Colonic mucosa (tissue), 4 donors: ENCODE data around the gene KLHDC8A. TPM values are rescaled to one million over a fixed set of nuclear protein-coding genes. Genes with fewer than 3 reads are reported as not detected.
"Not testable (repeated sequence)": the region's sequence is repeated elsewhere in the genome, so short reads cannot be mapped to it uniquely, and the experiment has no call there.

Source experiments
- DNase-seq: peaks from one replicate; pipeline ENCODE4 v3.0.0-alpha.2; 2020
- H3K27ac ChIP-seq: fragments of 200-600 bp; one replicate; pipeline ENCODE4 v1.8.0; 2021
- H3K27me3 ChIP-seq: fragments of 200-600 bp; one replicate; pipeline ENCODE4 v1.8.0; 2021
- H3K36me3 ChIP-seq: fragments of 200-600 bp; one replicate; pipeline ENCODE4 v1.8.0; 2021
- H3K4me1 ChIP-seq: fragments of 200-600 bp; one replicate; pipeline ENCODE4 v1.8.0; 2021; ENCODE audit warnings: mild to moderate bottlenecking
- H3K4me3 ChIP-seq: fragments of 200-600 bp; one replicate; pipeline ENCODE4 v1.8.0; 2021
- H3K9ac ChIP-seq, 2 donors: one replicate each; pipeline ENCODE4 v1.7.0; 2013; ENCODE audit warnings: control low read depth in 2 of 2, low read depth in 2 of 2, low read length in 2 of 2
- H3K9me3 ChIP-seq: fragments of 200-600 bp; one replicate; pipeline ENCODE4 v1.8.0; 2021
- CTCF ChIP-seq: fragments of 200-600 bp; IDR thresholded peaks from one replicate; pipeline ENCODE4 v1.8.0; 2022; ENCODE audit warnings: antibody characterized with exemption, mild to moderate bottlenecking
- intact Hi-C: fragments of 100-400 bp; cut with DNase I; formaldehyde crosslinking; loops from one replicate; pipeline ENCODE4 v1.14.1; 2022
- total RNA-seq, 2 donors: library from RNA; stranded (reverse); fragmentation: NEBNext Ultra II Directional in 1 of 2; extraction: Animal tissue kit (Norgen Biotek cat#: 25700) in 1 of 2; gene quantifications; one replicate each; pipeline ENCODE4 v1.2.1, GENCODE V29; 2021
- donor health status: healthy.
- donor health status: DM: no; HTN: no; CAD: no.
- donor health status: DM: no; HTN: no; CAD: no.

The KLHDC8A gene
- total RNA-seq, 2 donors from 2014 or later, result 0.44 to 0.58 TPM

GRCh38 chr1:205369701-205370123 is 13.0 kb upstream of the KLHDC8A start:
- no peak for DNase-seq
- no peaks in the 10 kb centered on the region for H3K36me3 ChIP-seq
- H3K27ac ChIP-seq, result no peak overlapping the region

GRCh38 chr1:205368478-205368877 is 11.8 kb upstream of the KLHDC8A start:
- H3K27ac ChIP-seq, result no peak overlapping the region
- no peaks in the 10 kb centered on the region for H3K36me3 ChIP-seq
- intact Hi-C loops, result loop anchor here (2.0 kb wide), 1 partner anchor 14 kb away; no protein-coding TSS in a partner anchor
- DNase-seq, result no peak
- H3K9me3 ChIP-seq, result no peaks in the 10 kb centered on the region
- H3K4me1 ChIP-seq, result no peaks in the 10 kb centered on the region
- no peak overlapping the region for H3K4me3 ChIP-seq
- no peaks in the 10 kb centered on the region for H3K27me3 ChIP-seq
- H3K9ac ChIP-seq, result no peak overlapping the region
- no peak for TF ChIP-seq CTCF

More at GRCh38 chr1:205369701-205370123, 13.0 kb upstream of the KLHDC8A start:
- no peaks in the 10 kb centered on the region for H3K27me3 ChIP-seq
- H3K9me3 ChIP-seq, result no peaks in the 10 kb centered on the region
- H3K4me3 ChIP-seq, result no peak overlapping the region
- intact Hi-C loops, result loop anchor here (2.0 kb wide), 1 partner anchor 13 kb away; no protein-coding TSS in a partner anchor
- no peak for TF ChIP-seq CTCF
- H3K4me1 ChIP-seq, result no peaks in the 10 kb centered on the region
- no peak overlapping the region for H3K9ac ChIP-seq

- no peak for TF ChIP-seq CTCF
- Histone ChIP-seq H3K4me3 (no peak overlapping the region), H3K36me3 (no peaks in the 10 kb centered on the region), H3K9me3 (no peaks in the 10 kb centered on the region), H3K9ac (no peak overlapping the region), H3K27ac (no peak overlapping the region), H3K4me1 (no peaks in the 10 kb centered on the region), H3K27me3 (no peaks in the 10 kb centered on the region)
- intact Hi-C loops, result no loop called here
- DNase-seq, result peak; percentile 76
Observed at GRCh38 chr1:205365945-205366463, 9.3 kb upstream of the KLHDC8A start.

DNA sequence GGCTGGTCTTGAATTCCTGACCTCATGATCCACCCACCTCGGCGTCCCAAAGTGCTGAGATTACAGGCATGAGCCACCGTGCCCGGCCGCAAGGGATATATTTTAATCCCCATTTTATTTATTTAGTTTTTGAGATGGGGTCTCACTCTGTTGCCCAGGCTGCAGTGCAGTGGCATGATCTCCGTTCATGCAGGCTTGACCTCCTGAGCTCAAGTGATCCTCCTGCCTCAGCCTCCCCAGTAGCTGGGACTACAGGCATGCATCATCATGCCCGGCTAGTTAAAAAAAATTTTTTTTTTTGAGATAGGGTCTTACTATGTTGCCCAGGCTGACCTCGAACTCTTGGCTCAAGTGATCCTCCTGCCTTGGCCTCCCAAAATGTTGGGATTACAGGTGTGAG is 8.4 kb upstream of the KLHDC8A start:
- H3K36me3 ChIP-seq, H3K27ac ChIP-seq, intact Hi-C loops, DNase-seq, H3K4me1 ChIP-seq, H3K9ac ChIP-seq, H3K27me3 ChIP-seq, H3K9me3 ChIP-seq, H3K4me3 ChIP-seq: not testable (repeated sequence)

DNA sequence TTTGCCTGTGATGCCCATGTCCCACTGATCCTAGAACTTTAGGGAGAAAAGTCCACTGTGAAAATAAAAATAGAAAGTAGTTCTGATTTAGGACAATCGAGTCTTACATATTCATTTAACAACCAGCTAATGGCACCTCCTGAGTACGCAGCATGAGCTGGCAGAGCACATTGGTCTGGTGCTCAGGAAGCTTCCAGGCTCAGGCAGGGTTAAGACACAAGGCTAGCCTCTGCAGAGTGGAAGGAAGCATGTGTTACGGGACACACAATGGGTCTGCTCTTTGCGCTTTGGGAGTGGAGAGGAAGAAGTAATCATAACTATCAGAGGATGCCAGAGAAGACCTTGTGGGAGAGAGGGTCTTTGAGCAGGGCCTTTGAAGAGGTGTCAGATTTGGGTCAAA is 4.2 kb upstream of the KLHDC8A start:
- Histone ChIP-seq H3K9ac (no peak overlapping the region), H3K27ac (no peak overlapping the region), H3K27me3 (no peaks in the 10 kb centered on the region), H3K4me1 (no peaks in the 10 kb centered on the region), H3K36me3 (no peaks in the 10 kb centered on the region), H3K4me3 (no peak overlapping the region), H3K9me3 (no peaks in the 10 kb centered on the region)
- no peak for TF ChIP-seq CTCF
- intact Hi-C loops, result no loop called here
- DNase-seq, result no peak

DNA sequence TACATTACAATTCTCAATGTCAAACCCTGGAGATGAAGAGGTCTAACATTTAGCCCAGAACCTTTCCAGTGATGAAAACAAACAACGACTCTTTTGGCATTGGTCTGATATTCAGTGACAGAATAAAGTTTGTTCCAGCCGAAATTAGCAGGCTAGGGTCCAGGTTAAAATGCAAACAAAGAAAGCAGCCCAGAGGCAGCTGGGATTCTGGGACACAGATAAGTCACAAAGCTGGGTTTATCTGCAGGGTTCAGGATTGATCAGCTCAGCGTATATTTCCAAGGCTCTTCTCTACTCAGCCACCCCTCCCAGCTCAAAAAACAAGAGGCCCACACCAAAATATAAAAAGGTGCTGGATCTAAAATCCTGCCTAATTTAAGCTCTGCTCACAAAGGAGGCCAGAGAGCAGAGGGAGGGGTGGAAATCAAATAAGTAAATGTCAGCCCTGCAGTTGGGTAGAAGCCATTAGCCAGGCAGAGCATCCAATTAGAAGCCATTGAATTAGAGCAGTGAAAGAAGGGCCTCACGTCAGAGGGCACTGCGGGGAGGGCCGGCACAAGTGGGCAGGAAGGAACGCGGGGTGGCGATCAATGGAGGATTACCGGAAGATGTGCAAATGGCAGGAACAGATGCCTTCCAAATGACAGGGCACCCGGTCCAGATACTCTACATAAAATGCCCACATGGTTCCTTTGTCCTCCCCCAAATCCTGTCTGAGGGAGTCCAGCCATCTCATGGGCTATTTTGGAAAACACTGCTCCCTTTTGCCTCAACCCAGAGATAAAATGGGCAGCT is 3.2 kb upstream of the KLHDC8A start:
- Histone ChIP-seq H3K9me3 (no peaks in the 10 kb centered on the region), H3K4me3 (no peak overlapping the region), H3K27me3 (no peaks in the 10 kb centered on the region), H3K27ac (no peak overlapping the region), H3K36me3 (no peaks in the 10 kb centered on the region), H3K4me1 (no peaks in the 10 kb centered on the region), H3K9ac (no peak overlapping the region)
- no peak for DNase-seq
- TF ChIP-seq CTCF, result no peak
- intact Hi-C loops, result no loop called here
